ENCODE results near the gene THAP5. TPM values are rescaled to one million over a fixed set of nuclear protein-coding genes. Genes with fewer than 3 reads are reported as not detected.

THAP5 gene
- total RNA-seq, 1 donor from 2014 or later, result 26.8 TPM

GRCh38 chr7:108613147-108613948 is 43.8 kb upstream of the THAP5 start:
- Mint-ChIP-seq H3K36me3 (ENCODE audit: unreplicated experiment) (no peaks in the 10 kb centered on the region), H3K27ac (ENCODE audit: unreplicated experiment) (no peak overlapping the region), H3K9me3 (ENCODE audit: unreplicated experiment) (no peaks in the 10 kb centered on the region), H3K4me1 (ENCODE audit: unreplicated experiment) (no peaks in the 10 kb centered on the region), H3K4me3 (ENCODE audit: unreplicated experiment) (no peak overlapping the region), H3K27me3 (ENCODE audit: unreplicated experiment) (peaks cover 37% of the 10 kb centered on the region)
- DNase-seq (ENCODE audit: extremely low spot score, unreplicated experiment), result no peak
- TF ChIP-seq CTCF (IDR thresholded peaks at IDR 0.05), result peak; percentile 75

GRCh38 chr7:108611268-108611667 is 41.8 kb upstream of the THAP5 start:
- Mint-ChIP-seq H3K27me3 (ENCODE audit: unreplicated experiment) (peaks cover 40% of the 10 kb centered on the region), H3K9me3 (ENCODE audit: unreplicated experiment) (no peaks in the 10 kb centered on the region), H3K36me3 (ENCODE audit: unreplicated experiment) (no peaks in the 10 kb centered on the region), H3K27ac (ENCODE audit: unreplicated experiment) (no peak overlapping the region), H3K4me1 (ENCODE audit: unreplicated experiment) (no peaks in the 10 kb centered on the region), H3K4me3 (ENCODE audit: unreplicated experiment) (no peak overlapping the region)
- DNase-seq (ENCODE audit: extremely low spot score, unreplicated experiment), result no peak
- no peak for TF ChIP-seq CTCF (IDR thresholded peaks at IDR 0.05)

GRCh38 chr7:108609643-108610042 is 40.1 kb upstream of the THAP5 start:
- TF ChIP-seq CTCF (IDR thresholded peaks at IDR 0.05), result no peak
- Mint-ChIP-seq H3K4me1 (ENCODE audit: unreplicated experiment) (no peaks in the 10 kb centered on the region), H3K4me3 (ENCODE audit: unreplicated experiment) (no peak overlapping the region), H3K27ac (ENCODE audit: unreplicated experiment) (no peak overlapping the region), H3K9me3 (ENCODE audit: unreplicated experiment) (no peaks in the 10 kb centered on the region), H3K36me3 (ENCODE audit: unreplicated experiment) (no peaks in the 10 kb centered on the region), H3K27me3 (ENCODE audit: unreplicated experiment) (peaks cover 50% of the 10 kb centered on the region)
- DNase-seq (ENCODE audit: extremely low spot score, unreplicated experiment), result no peak

GRCh38 chr7:108605559-108606201 is 36.2 kb upstream of the THAP5 start:
- H3K4me1 Mint-ChIP-seq (ENCODE audit: unreplicated experiment), result no peaks in the 10 kb centered on the region
- peaks cover 44% of the 10 kb centered on the region for H3K27me3 Mint-ChIP-seq (ENCODE audit: unreplicated experiment)
- no peak for TF ChIP-seq CTCF (IDR thresholded peaks at IDR 0.05)
- H3K4me3 Mint-ChIP-seq (ENCODE audit: unreplicated experiment), result no peak overlapping the region
- no peak for DNase-seq (ENCODE audit: extremely low spot score, unreplicated experiment)
- H3K27ac Mint-ChIP-seq (ENCODE audit: unreplicated experiment), result no peak overlapping the region
- no peaks in the 10 kb centered on the region for H3K9me3 Mint-ChIP-seq (ENCODE audit: unreplicated experiment)
- H3K36me3 Mint-ChIP-seq (ENCODE audit: unreplicated experiment), result no peaks in the 10 kb centered on the region

GRCh38 chr7:108604307-108605077 is 35.0 kb upstream of the THAP5 start:
- no peaks in the 10 kb centered on the region for H3K36me3 Mint-ChIP-seq (ENCODE audit: unreplicated experiment)
- peaks cover 55% of the 10 kb centered on the region for H3K27me3 Mint-ChIP-seq (ENCODE audit: unreplicated experiment)

More at GRCh38 chr7:108604307-108605077, 35.0 kb upstream of the THAP5 start:
- H3K27ac Mint-ChIP-seq (ENCODE audit: unreplicated experiment), result no peak overlapping the region
- no peaks in the 10 kb centered on the region for H3K4me1 Mint-ChIP-seq (ENCODE audit: unreplicated experiment)
- no peak for DNase-seq (ENCODE audit: extremely low spot score, unreplicated experiment)
- no peak overlapping the region for H3K4me3 Mint-ChIP-seq (ENCODE audit: unreplicated experiment)
- no peak for TF ChIP-seq CTCF (IDR thresholded peaks at IDR 0.05)
- H3K9me3 Mint-ChIP-seq (ENCODE audit: unreplicated experiment), result no peaks in the 10 kb centered on the region

Data from osteocyte (in vitro differentiated cells).